Caco-2 (cell line): ENCODE measurements around the gene AXDND1. TPM values are rescaled to one million over a fixed set of nuclear protein-coding genes. Genes with fewer than 3 reads are reported as not detected.
"Not testable (repeated sequence)": the region's sequence is repeated elsewhere in the genome, so short reads cannot be mapped to it uniquely, and the experiment has no call there.

ENCODE experiments used
- BruUV-seq: library from RNA; stranded (reverse); fragments of 400-500 nt; replicated peaks from 2 replicates; lab custom pipeline; 2021; lab: Mats Ljungman, UMichigan
- CTCF ChIA-PET: fragments of 300-600 bp; sonication (Branson Sonifier 250); formaldehyde crosslinking; loops from one replicate; lab custom pipeline; 2022; ENCODE audit warnings: antibody characterized with exemption; lab: Charles Lee
- POLR2A ChIA-PET: fragments of 300-600 bp; sonication (Branson Sonifier 250); formaldehyde crosslinking; loops from one replicate; lab custom pipeline; 2022; ENCODE audit warnings: antibody characterized with exemption; lab: Charles Lee
- DNase-seq, 2 experiments: peaks; one replicate each; pipeline versions ENCODE4 v3.0.0 to v3.0.0-alpha.2; 2020 to 2022
- H3K27me3 ChIP-seq: replicated peaks from 2 replicates; pipeline ENCODE4 v1.6.0; 2011; ENCODE audit warnings: low read length; ENCODE audit not compliant: control insufficient read depth, insufficient read depth
- H3K36me3 ChIP-seq: 2 replicates; pipeline ENCODE4 v1.5.1; 2011; ENCODE audit warnings: low read length; ENCODE audit not compliant: control insufficient read depth, insufficient read depth
- H3K4me1 ChIP-seq: fragments of 250-450 bp; sonication (Bioruptor Pico); 2 replicates; pipeline ENCODE4 v1.5.1; 2020; ENCODE audit warnings: mild to moderate bottlenecking
- H3K4me3 ChIP-seq: 2 replicates; pipeline ENCODE4 v1.5.1; 2011; ENCODE audit warnings: low read depth, mild to moderate bottlenecking, control low read depth, low read length
- H3K9me3 ChIP-seq: fragments of 250-450 bp; sonication (Bioruptor Pico); 2 replicates; pipeline ENCODE4 v1.5.1; 2020; ENCODE audit warnings: mild to moderate bottlenecking, moderate library complexity
- H3K27ac Mint-ChIP-seq: one replicate; pipeline ENCODE4 v1.8.0; 2022; ENCODE audit warnings: mixed read lengths; ENCODE audit not compliant: unreplicated experiment
- H3K27me3 Mint-ChIP-seq: one replicate; pipeline ENCODE4 v1.8.0; 2022; ENCODE audit warnings: mixed read lengths; ENCODE audit not compliant: insufficient read depth, unreplicated experiment
- H3K36me3 Mint-ChIP-seq: one replicate; pipeline ENCODE4 v1.8.0; 2022; ENCODE audit warnings: mild to moderate bottlenecking, mixed read lengths; ENCODE audit not compliant: insufficient read depth, unreplicated experiment
- H3K4me1 Mint-ChIP-seq: one replicate; pipeline ENCODE4 v1.8.0; 2022; ENCODE audit warnings: low read depth, mixed read lengths; ENCODE audit not compliant: unreplicated experiment
- H3K4me3 Mint-ChIP-seq: one replicate; pipeline ENCODE4 v1.8.0; 2022; ENCODE audit warnings: mild to moderate bottlenecking, moderate library complexity, mixed read lengths; ENCODE audit not compliant: unreplicated experiment
- H3K9me3 Mint-ChIP-seq: one replicate; pipeline ENCODE4 v1.8.0; 2022; ENCODE audit warnings: mixed read lengths; ENCODE audit not compliant: unreplicated experiment
- CTCF ChIP-seq, 2 experiments: fragments of 200-600 bp in 1 of 2; IDR thresholded peaks; 1 replicate in 1 of 2; 2 replicates in 1 of 2; pipeline versions ENCODE4 v1.5.1 to v1.8.0; 2011 to 2022; ENCODE audit warnings: antibody characterized with exemption in 1 of 2, control low read depth in 1 of 2, inconsistent platforms in 1 of 2, low read depth in 1 of 2, low read length in 1 of 2, mild to moderate bottlenecking in 1 of 2, moderate library complexity in 1 of 2; ENCODE audit not compliant: insufficient read depth in 1 of 2, severe bottlenecking in 1 of 2, unreplicated experiment in 1 of 2
- intact Hi-C: fragments of 100-400 bp; cut with micrococcal nuclease; formaldehyde crosslinking; loops from one replicate; pipeline ENCODE4 v1.10.0; 2022; ENCODE audit not compliant: unreplicated experiment
- total RNA-seq: library from RNA; stranded (reverse); gene quantifications from 2 replicates; pipeline ENCODE4 v1.2.3, GENCODE V29; 2022

Gene AXDND1
- total RNA-seq, 1 experiment from 2014 or later: not detected

DNA sequence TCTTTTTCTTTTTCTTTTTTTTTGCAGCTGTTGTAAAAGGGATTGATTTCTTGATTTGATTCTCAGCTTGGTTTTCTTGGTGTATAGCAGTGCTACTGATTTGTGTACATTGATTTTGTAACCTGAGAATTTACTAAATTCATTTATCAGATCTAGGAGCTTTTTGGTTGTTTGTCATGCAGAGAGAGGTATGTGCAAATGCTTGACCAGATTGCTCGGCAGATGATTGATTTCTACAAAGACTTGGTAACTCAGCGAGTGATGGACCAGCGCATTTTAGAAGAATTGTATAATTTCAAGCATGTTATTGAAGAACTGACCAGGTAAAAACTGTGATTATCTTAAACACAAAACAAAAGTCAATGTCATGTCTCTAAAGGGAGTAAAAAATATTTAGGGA lies 27.9 kb downstream of the AXDND1 start:
- H3K4me1 ChIP-seq: no peaks in the 10 kb centered on the region
- H3K4me3 ChIP-seq: no peak overlapping the region
- peaks cover 30% of the 10 kb centered on the region for H3K9me3 Mint-ChIP-seq
- H3K36me3 ChIP-seq: no peaks in the 10 kb centered on the region
- peaks cover 12% of the 10 kb centered on the region for H3K9me3 ChIP-seq
- BruUV-seq: no TSS peak
- ChIA-PET POLR2A (no interaction called here), CTCF (no interaction called here)
- H3K27ac Mint-ChIP-seq: no peak overlapping the region
- H3K4me3 Mint-ChIP-seq: no peak overlapping the region
- H3K4me1 Mint-ChIP-seq: no peaks in the 10 kb centered on the region
- no peak for DNase-seq
- H3K36me3 Mint-ChIP-seq: no peaks in the 10 kb centered on the region
- peaks cover 3% of the 10 kb centered on the region for H3K27me3 Mint-ChIP-seq
- H3K27me3 ChIP-seq: no peaks in the 10 kb centered on the region
- intact Hi-C loops: no loop called here
- no peak for TF ChIP-seq CTCF (IDR thresholded peaks at IDR 0.05; ENCODE audit: insufficient read depth in 1 of 2, low read depth in 1 of 2, low read length in 1 of 2, severe bottlenecking in 1 of 2, unreplicated experiment in 1 of 2)

DNA sequence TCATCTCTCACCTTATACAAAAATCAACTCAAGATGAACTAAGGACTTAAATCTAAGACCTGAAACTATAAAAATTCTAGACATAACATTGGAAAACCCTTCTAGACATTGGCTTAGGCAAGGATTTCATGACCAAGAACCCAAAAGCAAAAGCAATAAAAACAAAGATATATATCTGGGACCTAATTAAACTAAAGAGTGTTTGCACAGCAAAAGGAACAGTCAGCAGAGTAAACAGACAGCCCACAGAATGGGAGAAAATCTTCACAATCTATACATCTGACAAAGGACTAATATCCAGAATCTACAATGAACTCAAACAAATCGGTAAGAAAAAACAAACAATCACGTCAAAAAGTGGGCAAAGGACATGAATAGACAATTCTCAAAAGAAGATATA lies 33.6 kb downstream of the AXDND1 start:
- not testable (repeated sequence) for BruUV-seq

DNA sequence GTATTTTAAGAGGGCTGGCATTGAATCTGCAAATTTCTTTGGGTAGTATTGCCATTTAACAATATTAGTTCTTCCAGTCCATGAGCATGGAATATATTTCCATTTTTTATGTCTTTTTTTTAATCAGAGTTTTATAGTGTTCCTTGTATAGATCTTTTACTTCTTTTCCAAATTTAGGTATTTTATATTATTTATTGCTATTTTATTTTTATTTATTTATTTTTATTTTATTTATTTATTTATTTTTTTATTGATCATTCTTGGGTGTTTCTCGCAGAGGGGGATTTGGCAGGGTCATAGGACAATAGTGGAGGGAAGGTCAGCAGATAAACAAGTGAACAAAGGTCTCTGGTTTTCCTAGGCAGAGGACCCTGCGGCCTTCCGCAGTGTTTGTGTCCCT lies 52.0 kb downstream of the AXDND1 start:
- CTCF ChIA-PET, H3K36me3 Mint-ChIP-seq, H3K9me3 ChIP-seq, H3K4me3 ChIP-seq, DNase-seq, POLR2A ChIA-PET, H3K9me3 Mint-ChIP-seq, H3K27me3 Mint-ChIP-seq, H3K27ac Mint-ChIP-seq, H3K4me1 ChIP-seq, H3K36me3 ChIP-seq, H3K4me3 Mint-ChIP-seq, intact Hi-C loops, H3K4me1 Mint-ChIP-seq, H3K27me3 ChIP-seq, BruUV-seq: not testable (repeated sequence)

More for the DNA sequence above, 33.6 kb downstream of the AXDND1 start:
- H3K36me3 ChIP-seq, POLR2A ChIA-PET, H3K27me3 ChIP-seq, DNase-seq, H3K4me1 Mint-ChIP-seq, H3K9me3 Mint-ChIP-seq, H3K36me3 Mint-ChIP-seq, H3K4me3 ChIP-seq, H3K4me1 ChIP-seq, H3K27me3 Mint-ChIP-seq, H3K4me3 Mint-ChIP-seq, H3K27ac Mint-ChIP-seq, H3K9me3 ChIP-seq, CTCF ChIA-PET, intact Hi-C loops: not testable (repeated sequence)

GRCh38 chr1:179418706-179419105 lies 52.9 kb downstream of the AXDND1 start:
- H3K9me3 Mint-ChIP-seq, DNase-seq, CTCF ChIA-PET, intact Hi-C loops, BruUV-seq, H3K4me1 Mint-ChIP-seq, H3K36me3 ChIP-seq, H3K36me3 Mint-ChIP-seq, H3K9me3 ChIP-seq, H3K27me3 Mint-ChIP-seq, H3K4me3 ChIP-seq, POLR2A ChIA-PET, H3K4me3 Mint-ChIP-seq, H3K27me3 ChIP-seq, H3K27ac Mint-ChIP-seq, H3K4me1 ChIP-seq: not testable (repeated sequence)
